Measurements from ENCODE around the gene ALDOC. TPM values are rescaled to one million over a fixed set of nuclear protein-coding genes. Genes with fewer than 3 reads are reported as not detected.

The ALDOC gene
- total and polyA plus RNA-seq, 10 of the 15 experiments (the other 5 are each of a cell fraction or from before 2014, with no cell fraction given) = 16.0 to 268 (median 78.2) TPM

- no peak overlapping the region for H3K4me3 ChIP-seq
- ChIA-PET RAD21 (ENCODE audit: unreplicated experiment) (no interaction called here), POLR2A (interaction anchor here (0.6 kb wide), 1 partner anchor 346 kb away, joined by 3 read pairs; no protein-coding TSS in a partner anchor), CTCF (no interaction called here), SMC1A (ENCODE audit: uncharacterized antibody, unreplicated experiment) (no interaction called here)
- no peak for DNase-seq (ENCODE audit: low read depth, low spot score)
- no peak overlapping the region for H3K9ac ChIP-seq (ENCODE audit: control insufficient read depth, insufficient read depth, low read length)
- H3K4me1 ChIP-seq (ENCODE audit: control insufficient read depth, insufficient read depth, low read length) = peaks cover 15% of the 10 kb centered on the region
- no TSS peak for BruUV-seq (replicated peaks)
- FAIRE-seq = no peak
- H3K27me3 ChIP-seq (replicated peaks in 1 of 2; ENCODE audit: control insufficient read depth in 2 of 2, insufficient read depth in 2 of 2, low read length in 1 of 2) = no peaks in the 10 kb centered on the region
- H3K4me2 ChIP-seq (ENCODE audit: control insufficient read depth, insufficient read depth) = no peak overlapping the region
- ATAC-seq = no peak
- no peaks in the 10 kb centered on the region for H3K9me3 ChIP-seq (replicated peaks; ENCODE audit: control insufficient read depth, insufficient read depth, low read length)
- in situ Hi-C loops (cut with MboI) (loop anchor here (25.0 kb wide), 1 partner anchor 1076 kb away; no protein-coding TSS in a partner anchor), intact Hi-C loops (cut with micrococcal nuclease; ENCODE audit: unreplicated experiment) (no loop called here)
- TF ChIP-seq CBX5 (IDR thresholded peaks at IDR 0.05; ENCODE audit: low read depth) = no peak
- TF ChIP-seq DPF2 (IDR thresholded peaks at IDR 0.05) = no peak
- no peak for TF ChIP-seq NR2F1 (conservative IDR thresholded peaks at IDR 0.05)
- TF ChIP-seq RAD21 (IDR thresholded peaks at IDR 0.05; ENCODE audit: insufficient read depth, low read depth, low read length) = no peak
- TF ChIP-seq RAD51 (IDR thresholded peaks at IDR 0.05) = no peak
- peaks cover 42% of the 10 kb centered on the region for H3K79me2 ChIP-seq (ENCODE audit: control insufficient read depth, insufficient read depth, low read length)
- 100% methylated on average over 3 of the region's 3 CpGs for WGBS (ENCODE audit: insufficient coverage, insufficient replicate concordance, low lambda C conversion rate, missing lambda C conversion rate)
- H2AFZ ChIP-seq (ENCODE audit: control insufficient read depth, low read depth, low read length) = no peak overlapping the region
- no peak overlapping the region for H3K27ac ChIP-seq (ENCODE audit: control insufficient read depth, insufficient read depth)
- H3K36me3 ChIP-seq (ENCODE audit: control insufficient read depth in 2 of 2, insufficient read depth in 2 of 2, low read length in 1 of 2) = peaks cover 15 to 24% of the 10 kb centered on the region in 2 experiments
- no peaks in the 10 kb centered on the region for H4K20me1 ChIP-seq (ENCODE audit: control insufficient read depth, insufficient read depth)
These were observed 13.2 kb downstream of the ALDOC start for GRCh38 chr17:28563475-28563874.

GRCh38 chr17:28555022-28555421 is 21.7 kb downstream of the ALDOC start:
- FAIRE-seq (no peak), ATAC-seq (no peak), DNase-seq (ENCODE audit: low read depth, low spot score) (no peak)
- no peak overlapping the region for H3K9ac ChIP-seq (ENCODE audit: control insufficient read depth, insufficient read depth, low read length)
- H3K27ac ChIP-seq (ENCODE audit: control insufficient read depth, insufficient read depth) = no peak overlapping the region
- WGBS (ENCODE audit: insufficient coverage, insufficient replicate concordance, low lambda C conversion rate, missing lambda C conversion rate) = 96% methylated on average over 3 of the region's 3 CpGs
- no peak overlapping the region for H2AFZ ChIP-seq (ENCODE audit: control insufficient read depth, low read depth, low read length)
- H4K20me1 ChIP-seq (ENCODE audit: control insufficient read depth, insufficient read depth) = no peaks in the 10 kb centered on the region
- H3K4me1 ChIP-seq (ENCODE audit: control insufficient read depth, insufficient read depth, low read length) = peaks cover 7% of the 10 kb centered on the region
- ChIA-PET RAD21 (ENCODE audit: unreplicated experiment) (interaction anchor here (8.3 kb wide), 1 partner anchor 14 kb away, joined by 102 read pairs; the partner anchor contains the start of gene PIGS), CTCF (no interaction called here), SMC1A (ENCODE audit: uncharacterized antibody, unreplicated experiment) (interaction anchor here (1.0 kb wide), 1 partner anchor 54 kb away, joined by 3 read pairs; no protein-coding TSS in a partner anchor), POLR2A (interaction anchor here (1.5 kb wide), 1 partner anchor 21 kb away, joined by 3 read pairs; the partner anchor contains the start of gene ALDOC)
- intact Hi-C loops (cut with micrococcal nuclease; ENCODE audit: unreplicated experiment) (loop anchor here (10.0 kb wide), 1 partner anchor 160 kb away; the partner anchor contains the start of genes PROCA1, RAB34 and RPL23A), in situ Hi-C loops (cut with MboI) (loop anchor here (25.0 kb wide), 1 partner anchor 1068 kb away; no protein-coding TSS in a partner anchor)
- no peak overlapping the region for H3K4me3 ChIP-seq
- peaks cover 24% of the 10 kb centered on the region for H3K79me2 ChIP-seq (ENCODE audit: control insufficient read depth, insufficient read depth, low read length)
- TF ChIP-seq JUNB (IDR thresholded peaks at IDR 0.05) = no peak
- no peaks in the 10 kb centered on the region for H3K9me3 ChIP-seq (replicated peaks; ENCODE audit: control insufficient read depth, insufficient read depth, low read length)
- peaks cover 30 to 36% of the 10 kb centered on the region in 2 experiments for H3K36me3 ChIP-seq (ENCODE audit: control insufficient read depth in 2 of 2, insufficient read depth in 2 of 2, low read length in 1 of 2)
- no TSS peak for BruUV-seq (replicated peaks)
- no peak overlapping the region for H3K4me2 ChIP-seq (ENCODE audit: control insufficient read depth, insufficient read depth)
- H3K27me3 ChIP-seq (replicated peaks in 1 of 2; ENCODE audit: control insufficient read depth in 2 of 2, insufficient read depth in 2 of 2, low read length in 1 of 2) = no peaks in the 10 kb centered on the region
